GM19240 (cell line): ENCODE measurements around the gene CLPTM1L.
"Not testable (repeated sequence)": the region's sequence is repeated elsewhere in the genome, so short reads cannot be mapped to it uniquely, and the experiment has no call there.

Experiments
- DNase-seq: peaks from one replicate; pipeline ENCODE4 v3.0.0; 2011; ENCODE audit warnings: low spot score; ENCODE audit not compliant: insufficient read length

The CLPTM1L gene

DNA sequence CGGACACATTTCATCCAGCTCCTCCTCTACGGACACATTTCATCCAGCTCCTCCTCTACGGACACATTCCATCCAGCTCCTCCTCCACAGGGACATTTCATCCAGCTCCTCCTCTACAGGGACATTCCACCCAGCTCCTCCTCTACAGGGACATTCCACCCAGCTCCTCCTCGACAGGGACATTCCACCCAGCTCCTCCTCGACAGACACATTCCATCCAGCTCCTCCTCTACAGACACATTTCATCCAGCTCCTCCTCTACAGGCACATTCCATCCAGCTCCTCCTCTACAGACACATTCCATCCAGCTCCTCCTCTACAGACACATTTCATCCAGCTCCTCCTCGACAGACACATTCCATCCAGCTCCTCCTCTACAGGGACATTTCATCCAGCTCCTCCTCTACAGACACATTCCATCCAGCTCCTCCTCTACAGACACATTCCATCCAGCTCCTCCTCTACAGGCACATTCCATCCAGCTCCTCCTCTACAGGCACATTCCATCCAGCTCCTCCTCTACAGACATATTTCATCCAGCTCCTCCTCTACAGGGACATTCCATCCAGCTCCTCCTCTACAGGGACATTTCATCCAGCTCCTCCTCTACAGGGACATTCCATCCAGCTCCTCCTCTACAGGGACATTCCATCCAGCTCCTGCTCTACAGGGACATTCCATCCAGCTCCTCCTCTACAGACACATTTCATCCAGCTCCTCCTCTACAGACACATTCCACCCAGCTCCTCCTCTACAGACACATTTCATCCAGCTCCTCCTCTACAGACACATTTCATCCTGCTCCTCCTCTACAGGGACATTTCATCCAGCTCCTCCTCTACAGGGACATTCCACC, 17.8 kb downstream of the CLPTM1L start:
- not testable (repeated sequence) for DNase-seq

DNA sequence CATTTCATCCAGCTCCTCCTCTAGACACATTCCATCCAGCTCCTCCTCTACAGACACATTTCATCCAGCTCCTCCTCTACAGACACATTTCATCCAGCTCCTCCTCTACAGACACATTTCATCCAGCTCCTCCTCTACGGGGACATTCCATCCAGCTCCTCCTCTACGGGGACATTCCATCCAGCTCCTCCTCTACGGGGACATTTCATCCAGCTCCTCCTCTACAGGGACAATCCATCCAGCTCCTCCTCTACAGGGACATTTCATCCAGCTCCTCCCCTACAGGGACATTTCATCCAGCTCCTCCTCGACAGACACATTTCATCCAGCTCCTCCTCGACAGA, 18.4 kb downstream of the CLPTM1L start:
- not testable (repeated sequence) for DNase-seq

DNA sequence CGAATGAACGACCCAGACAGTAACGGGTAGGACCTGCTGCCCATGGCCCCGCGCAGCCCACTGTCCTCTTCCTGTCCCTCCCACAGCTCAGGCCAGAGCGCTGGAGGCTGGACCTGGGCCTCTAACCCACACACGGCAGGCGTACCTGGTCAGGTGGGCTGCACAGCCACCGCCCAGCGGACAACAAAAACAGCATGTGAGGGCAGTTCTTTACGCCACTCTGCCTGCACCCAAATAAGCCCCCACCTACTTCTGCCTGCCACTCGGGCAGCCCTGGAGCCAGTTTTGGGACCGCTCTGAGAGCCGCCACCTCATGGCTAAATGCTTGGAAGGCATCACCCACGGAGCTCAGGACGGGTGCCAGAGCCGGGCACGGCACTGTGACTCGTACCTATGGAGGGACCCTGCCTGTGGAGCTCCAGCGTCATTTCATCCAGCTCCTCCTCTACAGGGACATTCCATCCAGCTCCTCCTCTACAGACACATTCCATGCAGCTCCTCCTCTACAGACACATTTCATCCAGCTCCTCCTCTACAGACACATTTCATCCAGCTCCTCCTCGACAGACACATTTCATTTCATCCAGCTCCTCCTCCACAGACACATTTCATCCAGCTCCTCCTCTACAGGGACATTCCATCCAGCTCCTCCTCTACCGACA, 18.9 kb downstream of the CLPTM1L start:
- no peak for DNase-seq

DNA sequence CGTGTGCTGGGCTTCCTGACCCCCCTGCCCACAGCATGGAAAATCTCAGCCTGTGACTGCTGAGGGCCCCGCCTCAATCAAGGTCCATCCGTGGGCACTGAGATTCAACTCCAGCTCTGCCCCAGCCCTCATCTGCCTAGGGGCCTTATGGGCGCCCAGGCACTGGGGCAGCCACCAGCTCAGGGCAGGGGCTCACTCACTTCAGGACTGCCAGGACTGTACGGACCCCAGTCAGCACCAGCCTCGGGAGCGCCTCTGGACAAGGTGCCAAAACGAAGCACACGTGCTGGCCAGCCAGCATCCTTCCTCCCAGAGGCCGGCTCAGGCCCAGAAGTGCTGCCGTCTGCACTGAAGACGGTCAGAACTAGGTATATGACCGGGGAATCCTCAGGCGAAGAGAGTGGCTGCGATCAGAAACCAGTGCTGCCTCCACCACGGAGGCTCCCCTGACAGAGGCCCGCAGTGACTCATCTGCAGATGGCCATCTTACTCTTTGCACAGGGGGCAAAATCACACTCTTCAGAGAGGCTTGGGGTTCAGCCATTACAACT, 19.6 kb downstream of the CLPTM1L start:
- no peak for DNase-seq

- no peak for DNase-seq
Observed at GRCh38 chr5:1324719-1325190, 20.1 kb downstream of the CLPTM1L start.

- DNase-seq, result no peak
Observed at GRCh38 chr5:1324301-1324700, 20.6 kb downstream of the CLPTM1L start.

DNA sequence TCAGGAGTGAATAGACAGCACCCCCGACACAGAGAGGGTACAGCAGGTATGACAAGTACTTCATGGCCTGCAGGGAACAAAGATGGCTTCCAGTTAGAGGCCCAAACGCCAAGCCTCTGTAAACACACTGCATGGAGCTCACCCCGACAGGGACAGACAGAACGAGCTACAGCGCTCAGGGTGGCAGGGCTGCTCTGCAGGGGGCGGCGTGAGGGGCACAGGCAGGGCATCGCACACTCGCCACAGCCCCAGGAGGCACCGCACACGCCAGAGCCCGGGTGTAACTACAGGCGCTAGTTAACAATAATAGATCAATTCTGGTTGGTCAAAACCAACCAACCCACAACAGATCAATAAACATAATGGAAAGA, 21.1 kb downstream of the CLPTM1L start:
- DNase-seq, result no peak

- no peak for DNase-seq
Observed at GRCh38 chr5:1322955-1323802, 21.7 kb downstream of the CLPTM1L start.

DNA sequence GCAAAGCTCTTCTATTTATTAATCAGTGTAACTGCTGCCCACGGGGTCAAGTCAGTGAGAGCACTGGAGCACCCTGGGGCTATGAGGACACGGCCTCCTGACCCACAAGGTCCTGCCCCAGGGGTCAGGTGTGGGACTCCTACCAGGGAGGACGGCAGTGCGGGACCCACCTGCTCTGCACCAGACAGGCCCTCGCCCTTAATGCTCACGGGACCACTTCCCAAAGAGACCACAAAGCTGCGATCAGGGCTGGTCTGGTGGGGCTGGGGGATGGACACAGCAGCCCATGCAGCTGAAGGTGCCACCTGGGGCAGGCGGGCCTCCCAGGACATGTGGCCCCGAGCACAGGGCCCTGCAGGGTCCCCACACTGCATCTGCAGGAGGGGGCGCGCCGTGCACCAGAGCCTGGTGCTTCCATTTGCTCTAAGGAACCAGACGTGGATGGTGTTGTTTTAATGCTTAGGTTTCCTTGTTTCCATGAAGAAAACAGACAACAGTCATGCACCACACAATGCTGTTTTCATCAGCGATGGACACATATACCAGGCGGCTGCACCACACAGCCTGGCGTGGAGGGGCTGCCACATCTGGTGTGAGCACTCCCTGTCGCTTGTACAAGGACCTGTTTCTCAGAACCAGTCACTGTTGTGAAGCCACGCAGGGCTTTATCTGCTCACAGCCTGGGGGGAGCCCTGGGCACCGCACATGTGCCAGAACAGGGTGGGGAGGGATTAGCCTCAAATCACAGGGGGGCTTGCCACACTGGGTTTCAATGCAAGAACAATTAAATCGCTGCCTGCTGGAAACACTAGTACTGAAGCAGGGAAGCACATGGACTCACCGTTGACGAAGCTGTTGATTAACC, 22.6 kb downstream of the CLPTM1L start:
- DNase-seq, result no peak

DNA sequence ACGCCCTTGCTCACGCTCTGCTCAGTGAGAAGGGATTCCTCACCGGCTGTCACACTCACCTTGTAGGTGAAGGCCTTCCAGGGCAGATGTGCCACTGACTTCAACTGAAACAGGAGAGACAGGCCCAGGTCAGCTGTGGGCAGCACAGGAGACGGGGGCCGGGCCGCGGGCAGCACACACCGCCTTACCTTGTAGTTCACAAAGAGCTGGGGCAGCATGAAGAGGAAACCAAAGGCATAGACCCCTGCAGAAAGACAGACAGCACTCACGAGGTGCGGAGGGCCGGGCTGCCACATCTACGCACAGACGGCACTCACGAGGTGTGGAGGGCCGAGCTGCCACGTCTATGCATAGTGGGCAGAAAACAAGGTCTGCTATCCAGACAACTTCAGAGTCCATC, 23.3 kb downstream of the CLPTM1L start:
- no peak for DNase-seq

- DNase-seq, result no peak
Observed at GRCh38 chr5:1320436-1321344, 24.2 kb downstream of the CLPTM1L start.

DNA sequence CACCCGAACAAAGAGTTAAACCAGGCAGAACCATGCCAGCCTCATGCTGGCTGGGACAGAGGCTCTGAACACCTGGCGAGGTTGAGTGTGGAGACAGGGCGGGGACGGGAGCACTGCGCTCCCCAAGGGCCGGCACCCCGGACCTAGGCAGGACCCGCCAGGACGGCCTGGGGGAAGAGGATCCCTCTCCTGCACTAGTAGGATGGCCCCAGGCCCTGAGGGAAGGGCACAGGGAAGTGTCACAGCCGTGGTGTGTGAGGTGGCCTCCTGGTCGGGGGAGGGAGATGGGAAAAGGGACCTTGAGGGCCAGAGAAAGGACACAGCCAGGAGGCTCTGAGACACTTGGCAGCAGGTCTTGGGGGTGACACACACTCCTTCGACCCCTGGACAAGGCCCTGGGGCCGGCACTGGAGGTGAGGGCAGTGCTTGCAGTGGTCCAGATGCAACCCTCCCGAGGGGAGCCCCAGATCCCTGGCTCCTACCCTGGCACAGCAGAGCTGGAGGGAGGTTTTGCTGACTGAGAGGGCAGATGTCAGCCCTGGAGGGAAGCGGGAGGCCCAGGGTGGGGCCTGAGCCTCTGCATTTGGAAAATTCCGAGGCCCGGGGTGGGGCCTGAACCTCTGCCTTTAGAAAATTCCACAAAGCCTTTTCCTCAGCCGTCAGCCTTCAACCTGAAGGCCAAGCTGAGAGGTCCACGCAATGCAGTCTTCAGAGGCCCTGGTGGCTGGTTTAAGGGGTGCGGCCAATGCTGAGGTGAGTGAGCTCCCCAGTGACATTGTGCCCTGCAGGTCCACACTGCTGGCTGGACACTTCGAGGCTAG, 25.3 kb downstream of the CLPTM1L start:
- no peak for DNase-seq

DNA sequence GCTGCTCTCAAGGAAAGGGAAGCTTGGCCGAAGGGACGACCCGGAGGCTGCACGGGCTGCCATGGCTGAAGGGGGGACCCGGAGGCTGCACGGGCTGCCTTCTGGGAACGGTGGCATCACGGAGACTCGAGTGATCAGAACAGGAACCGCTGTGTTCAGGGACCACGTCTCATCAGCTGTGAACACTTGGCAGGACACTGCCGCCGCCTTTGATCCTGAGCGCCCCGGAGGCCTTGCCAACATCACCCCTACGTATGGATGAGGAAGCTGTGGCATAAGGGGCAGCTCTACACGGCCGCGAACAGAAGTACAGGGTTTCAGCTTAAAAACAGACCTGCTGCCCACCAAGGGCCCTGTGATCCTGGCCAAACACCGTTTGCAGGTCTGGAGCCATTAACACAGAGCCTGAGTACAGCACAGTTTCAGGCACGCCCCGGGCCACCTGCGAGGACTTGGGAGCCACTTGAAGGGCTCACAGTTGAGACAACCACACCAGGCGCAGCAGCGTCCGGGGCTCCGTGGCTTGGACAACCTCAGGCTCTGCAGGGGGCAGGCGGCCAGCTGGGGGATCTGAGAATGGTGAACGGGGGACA, 26.1 kb downstream of the CLPTM1L start:
- DNase-seq, result no peak

GRCh38 chr5:1317921-1318565, 26.9 kb downstream of the CLPTM1L start:
- no peak for DNase-seq

DNA sequence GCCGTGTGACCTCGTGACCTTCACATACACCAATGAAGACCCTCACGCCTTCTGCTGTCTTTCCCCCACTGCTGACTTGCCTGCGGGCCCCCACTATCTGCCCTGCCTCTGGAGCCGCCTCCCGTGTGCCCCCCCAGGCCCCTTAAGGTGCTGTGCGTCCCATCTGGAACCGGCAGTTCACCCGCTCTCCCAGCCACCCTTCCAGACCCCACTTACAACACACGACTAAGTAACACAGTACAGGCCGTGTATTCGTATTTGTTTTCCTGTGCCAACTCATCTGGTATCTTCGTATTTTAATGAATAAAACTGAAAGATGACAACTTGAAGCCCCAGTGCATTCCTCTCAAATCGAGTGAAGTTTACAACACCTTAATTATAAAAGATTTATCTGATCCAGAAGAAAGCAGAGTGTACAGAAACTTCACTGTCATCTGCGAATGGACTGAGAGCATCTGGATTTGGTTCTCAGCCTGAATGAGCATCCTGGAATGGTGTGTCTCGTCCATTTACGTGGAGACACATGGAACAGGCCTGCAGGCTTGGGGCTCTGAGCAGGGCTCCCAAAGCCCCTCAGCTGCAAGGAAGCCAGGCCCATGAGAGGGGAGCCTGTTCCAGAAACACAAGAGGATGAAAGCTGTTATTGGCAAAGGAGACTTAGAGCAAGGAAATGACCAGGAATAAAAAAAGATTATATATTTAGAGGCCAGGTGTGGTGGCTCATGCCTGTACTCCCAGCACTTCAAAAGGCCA, 28.1 kb downstream of the CLPTM1L start:
- DNase-seq, result no peak

DNA sequence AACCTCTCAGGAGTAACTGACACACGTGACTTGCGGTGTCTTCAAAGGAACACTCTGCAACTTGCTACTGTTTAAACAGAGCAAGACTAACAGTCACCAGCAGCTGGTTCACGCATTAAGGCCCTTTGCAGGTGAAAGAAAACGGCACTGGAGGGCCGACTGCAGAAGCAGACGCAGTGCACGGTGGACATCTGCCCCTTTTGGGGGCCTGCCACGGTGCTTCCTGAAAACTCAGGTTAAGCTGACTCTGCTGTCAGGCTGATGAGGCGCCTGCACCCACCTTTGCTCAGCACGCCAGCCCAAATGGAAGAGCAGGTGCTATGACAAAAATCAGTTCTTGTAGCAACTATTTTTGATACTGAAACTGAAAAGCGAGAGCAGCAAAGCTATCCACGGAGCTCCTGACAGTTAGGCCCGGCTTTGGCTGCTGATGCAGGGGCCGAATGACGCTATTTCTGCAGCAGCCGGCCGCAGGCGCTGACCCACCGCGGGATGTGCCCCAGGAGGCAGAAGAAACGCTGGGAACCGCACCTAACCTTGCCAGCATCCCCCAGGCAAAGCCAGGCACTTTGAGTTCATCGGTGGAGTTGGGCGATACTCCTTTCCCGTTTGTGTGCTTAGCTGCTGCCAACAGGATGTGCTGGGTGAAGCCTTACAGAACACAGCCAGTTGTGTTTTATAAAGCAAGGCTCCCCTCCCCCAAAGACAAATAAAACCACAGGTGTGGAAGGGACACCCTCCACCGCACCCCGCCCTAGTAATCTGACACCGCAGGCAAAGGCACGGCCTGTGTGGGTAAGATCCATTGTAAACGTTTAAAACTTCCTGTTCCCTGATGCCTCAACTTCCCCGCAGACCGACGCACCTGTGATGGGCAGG, 29.0 kb downstream of the CLPTM1L start:
- peak; percentile 83 for DNase-seq
